Nephron (organoid): Measurements from ENCODE around the gene ADCY7.

ENCODE experiments used
- H3K27ac Mint-ChIP-seq, 3 experiments: 2 replicates each; pipeline ENCODE4 v1.8.0; 2020; ENCODE audit warnings: mixed read lengths in 3 of 3, mild to moderate bottlenecking in 2 of 3, moderate library complexity in 1 of 3
- H3K27me3 Mint-ChIP-seq: 2 replicates; pipeline ENCODE4 v1.8.0; 2021; ENCODE audit warnings: low read depth, mild to moderate bottlenecking, moderate library complexity, mixed read lengths
- H3K36me3 Mint-ChIP-seq: 2 replicates; pipeline ENCODE4 v1.8.0; 2020; ENCODE audit warnings: low read depth, mixed read lengths
- H3K4me1 Mint-ChIP-seq: 2 replicates; pipeline ENCODE4 v1.8.0; 2020; ENCODE audit warnings: mixed read lengths
- H3K4me3 Mint-ChIP-seq, 3 experiments: 2 replicates each; pipeline ENCODE4 v1.8.0; 2020; ENCODE audit warnings: mild to moderate bottlenecking in 3 of 3, mixed read lengths in 3 of 3, moderate library complexity in 2 of 3
- H3K9me3 Mint-ChIP-seq: 2 replicates; pipeline ENCODE4 v1.8.0; 2020; ENCODE audit warnings: mixed read lengths
- CTCF ChIP-seq, 3 experiments: fragments of 200-600 bp; sonication (generic); IDR thresholded peaks; one replicate each; pipeline ENCODE4 v1.5.0; 2021; ENCODE audit warnings: antibody characterized with exemption in 3 of 3; ENCODE audit not compliant: unreplicated experiment in 3 of 3

Gene ADCY7

GRCh38 chr16:50293994-50294855, 27.9 kb downstream of the ADCY7 start:
- Mint-ChIP-seq H3K36me3 (no peaks in the 10 kb centered on the region), H3K4me3 (no peak overlapping the region), H3K9me3 (no peaks in the 10 kb centered on the region), H3K27me3 (peaks cover 11% of the 10 kb centered on the region), H3K4me1 (no peaks in the 10 kb centered on the region), H3K27ac (no peak overlapping the region)
- TF ChIP-seq CTCF (IDR thresholded peaks at IDR 0.05; ENCODE audit: unreplicated experiment in 3 of 3), result no peak

GRCh38 chr16:50294955-50295354, 28.6 kb downstream of the ADCY7 start:
- Mint-ChIP-seq H3K4me1 (no peaks in the 10 kb centered on the region), H3K9me3 (no peaks in the 10 kb centered on the region), H3K27ac (no peak overlapping the region), H3K4me3 (no peak overlapping the region), H3K27me3 (peaks cover 11% of the 10 kb centered on the region), H3K36me3 (no peaks in the 10 kb centered on the region)
- TF ChIP-seq CTCF (IDR thresholded peaks at IDR 0.05; ENCODE audit: unreplicated experiment in 3 of 3), result no peak

- Mint-ChIP-seq H3K4me3 (no peak overlapping the region), H3K9me3 (no peaks in the 10 kb centered on the region), H3K27me3 (peaks cover 11% of the 10 kb centered on the region), H3K27ac (no peak overlapping the region), H3K36me3 (no peaks in the 10 kb centered on the region), H3K4me1 (no peaks in the 10 kb centered on the region)
- no peak for TF ChIP-seq CTCF (IDR thresholded peaks at IDR 0.05; ENCODE audit: unreplicated experiment in 3 of 3)
These were observed 29.3 kb downstream of the ADCY7 start for GRCh38 chr16:50295541-50296132.

- Mint-ChIP-seq H3K9me3 (no peaks in the 10 kb centered on the region), H3K36me3 (no peaks in the 10 kb centered on the region), H3K4me1 (no peaks in the 10 kb centered on the region), H3K4me3 (no peak overlapping the region), H3K27me3 (peaks cover 7% of the 10 kb centered on the region), H3K27ac (no peak overlapping the region)
- no peak for TF ChIP-seq CTCF (IDR thresholded peaks at IDR 0.05; ENCODE audit: unreplicated experiment in 3 of 3)
These were observed 30.5 kb downstream of the ADCY7 start for GRCh38 chr16:50296807-50297206.

- no peak for TF ChIP-seq CTCF (IDR thresholded peaks at IDR 0.05; ENCODE audit: unreplicated experiment in 3 of 3)
- H3K4me1 Mint-ChIP-seq, result no peaks in the 10 kb centered on the region
- no peaks in the 10 kb centered on the region for H3K9me3 Mint-ChIP-seq
- H3K27me3 Mint-ChIP-seq, result peaks cover 6% of the 10 kb centered on the region
- no peaks in the 10 kb centered on the region for H3K36me3 Mint-ChIP-seq
- H3K4me3 Mint-ChIP-seq, result no peak overlapping the region
- no peak overlapping the region for H3K27ac Mint-ChIP-seq
These were observed 31.1 kb downstream of the ADCY7 start for GRCh38 chr16:50297301-50298074.
